Measurements from ENCODE around the gene KCNH8. TPM values are rescaled to one million over a fixed set of nuclear protein-coding genes. Genes with fewer than 3 reads are reported as not detected.

KCNH8 gene
- total and polyA plus RNA-seq, 2 experiments from 2014 or later = not detected

- Histone ChIP-seq H3K27me3 (replicated peaks; ENCODE audit: insufficient read depth) (no peaks in the 10 kb centered on the region), H3K9ac (no peak overlapping the region), H3F3A (ENCODE audit: insufficient read depth) (no peaks in the 10 kb centered on the region), H3K36me3 (ENCODE audit: low read depth) (no peaks in the 10 kb centered on the region), H2AFZ (no peak overlapping the region), H3K4me1 (ENCODE audit: insufficient read depth) (no peaks in the 10 kb centered on the region), H3K9me2 (ENCODE audit: insufficient read depth) (no peaks in the 10 kb centered on the region), H3K4me2 (ENCODE audit: unreplicated experiment) (no peak overlapping the region), H3K27ac (no peak overlapping the region), H4K20me1 (ENCODE audit: insufficient read depth) (no peaks in the 10 kb centered on the region), H3K4me3 (no peak overlapping the region), H3K9me3 (ENCODE audit: low read depth) (no peaks in the 10 kb centered on the region), H3K79me2 (ENCODE audit: insufficient read depth) (no peaks in the 10 kb centered on the region)
- no peak for DNase-seq
- WGBS, 2 experiments (ENCODE audit: low coverage in 1 of 2, low lambda C conversion rate in 2 of 2, missing lambda C conversion rate in 2 of 2) = 11 to 17% methylated on average over 2 of the region's 2 CpGs
- TF ChIP-seq EZH2phosphoT487 (IDR thresholded peaks at IDR 0.05; ENCODE audit: insufficient read depth, low read depth) = no peak
- TF ChIP-seq EZH2 (IDR thresholded peaks at IDR 0.05; ENCODE audit: insufficient read depth, poor library complexity, severe bottlenecking) = no peak
- in situ Hi-C loops (cut with MboI) = no loop called here
Measured at GRCh38 chr3:19159966-19160635, 11.8 kb downstream of the KCNH8 start.

GRCh38 chr3:19165654-19166053 is 17.3 kb downstream of the KCNH8 start:
- H4K20me1 ChIP-seq (ENCODE audit: insufficient read depth) = no peaks in the 10 kb centered on the region
- H3K27ac ChIP-seq = no peak overlapping the region
- H3K9me3 ChIP-seq (ENCODE audit: low read depth) = no peaks in the 10 kb centered on the region
- TF ChIP-seq EZH2 (IDR thresholded peaks at IDR 0.05; ENCODE audit: insufficient read depth, poor library complexity, severe bottlenecking) = no peak
- H3K9me2 ChIP-seq (ENCODE audit: insufficient read depth) = no peaks in the 10 kb centered on the region
- no peak overlapping the region for H3K4me2 ChIP-seq (ENCODE audit: unreplicated experiment)
- H3K36me3 ChIP-seq (ENCODE audit: low read depth) = no peaks in the 10 kb centered on the region
- no peaks in the 10 kb centered on the region for H3K4me1 ChIP-seq (ENCODE audit: insufficient read depth)
- no peak overlapping the region for H3K4me3 ChIP-seq
- no peak for DNase-seq
- in situ Hi-C loops (cut with MboI) = no loop called here
- H3K79me2 ChIP-seq (ENCODE audit: insufficient read depth) = no peaks in the 10 kb centered on the region
- no peaks in the 10 kb centered on the region for H3F3A ChIP-seq (ENCODE audit: insufficient read depth)
- no peaks in the 10 kb centered on the region for H3K27me3 ChIP-seq (replicated peaks; ENCODE audit: insufficient read depth)
- WGBS, 2 experiments (ENCODE audit: low coverage in 1 of 2, low lambda C conversion rate in 2 of 2, missing lambda C conversion rate in 2 of 2) = 12 to 14% methylated on average over 2 of the region's 2 CpGs
- H2AFZ ChIP-seq = no peak overlapping the region
- no peak overlapping the region for H3K9ac ChIP-seq

- H3F3A ChIP-seq (ENCODE audit: insufficient read depth) = no peaks in the 10 kb centered on the region
- H3K9me3 ChIP-seq (ENCODE audit: low read depth) = no peaks in the 10 kb centered on the region
- in situ Hi-C loops (cut with MboI) = no loop called here
- H3K4me2 ChIP-seq (ENCODE audit: unreplicated experiment) = no peak overlapping the region
- H3K27ac ChIP-seq = no peak overlapping the region
- no peaks in the 10 kb centered on the region for H3K9me2 ChIP-seq (ENCODE audit: insufficient read depth)
- no peak overlapping the region for H3K4me3 ChIP-seq
- no peaks in the 10 kb centered on the region for H3K27me3 ChIP-seq (replicated peaks; ENCODE audit: insufficient read depth)
- WGBS, 2 experiments (ENCODE audit: low coverage in 1 of 2, low lambda C conversion rate in 2 of 2, missing lambda C conversion rate in 2 of 2) = 23 to 31% methylated on average over 2 of the region's 2 CpGs
- DNase-seq = no peak
- no peaks in the 10 kb centered on the region for H4K20me1 ChIP-seq (ENCODE audit: insufficient read depth)
- H3K4me1 ChIP-seq (ENCODE audit: insufficient read depth) = no peaks in the 10 kb centered on the region
- H2AFZ ChIP-seq = no peak overlapping the region
- no peaks in the 10 kb centered on the region for H3K36me3 ChIP-seq (ENCODE audit: low read depth)
- no peak for TF ChIP-seq EZH2phosphoT487 (IDR thresholded peaks at IDR 0.05; ENCODE audit: insufficient read depth, low read depth)
- no peak for TF ChIP-seq EZH2 (IDR thresholded peaks at IDR 0.05; ENCODE audit: insufficient read depth, poor library complexity, severe bottlenecking)
- H3K79me2 ChIP-seq (ENCODE audit: insufficient read depth) = no peaks in the 10 kb centered on the region
- H3K9ac ChIP-seq = no peak overlapping the region
Measured at GRCh38 chr3:19171794-19172193, 23.5 kb downstream of the KCNH8 start.

GRCh38 chr3:19173945-19174344 is 25.6 kb downstream of the KCNH8 start:
- Histone ChIP-seq H2AFZ (no peak overlapping the region), H3K79me2 (ENCODE audit: insufficient read depth) (no peaks in the 10 kb centered on the region), H3K27me3 (replicated peaks; ENCODE audit: insufficient read depth) (no peaks in the 10 kb centered on the region), H3K36me3 (ENCODE audit: low read depth) (no peaks in the 10 kb centered on the region), H3K4me2 (ENCODE audit: unreplicated experiment) (no peak overlapping the region), H3K4me3 (no peak overlapping the region), H3K27ac (no peak overlapping the region), H4K20me1 (ENCODE audit: insufficient read depth) (no peaks in the 10 kb centered on the region), H3K9ac (no peak overlapping the region), H3F3A (ENCODE audit: insufficient read depth) (no peaks in the 10 kb centered on the region), H3K4me1 (ENCODE audit: insufficient read depth) (no peaks in the 10 kb centered on the region), H3K9me2 (ENCODE audit: insufficient read depth) (no peaks in the 10 kb centered on the region), H3K9me3 (ENCODE audit: low read depth) (no peaks in the 10 kb centered on the region)
- no peak for DNase-seq
- in situ Hi-C loops (cut with MboI) = no loop called here
- TF ChIP-seq EZH2 (IDR thresholded peaks at IDR 0.05; ENCODE audit: insufficient read depth, poor library complexity, severe bottlenecking) (no peak), EZH2phosphoT487 (IDR thresholded peaks at IDR 0.05; ENCODE audit: insufficient read depth, low read depth) (no peak)
- 8 to 13% methylated on average over 1 of the region's 1 CpG for WGBS, 2 experiments (ENCODE audit: low coverage in 1 of 2, low lambda C conversion rate in 2 of 2, missing lambda C conversion rate in 2 of 2)

- Histone ChIP-seq H4K20me1 (ENCODE audit: insufficient read depth) (no peaks in the 10 kb centered on the region), H3K9me2 (ENCODE audit: insufficient read depth) (no peaks in the 10 kb centered on the region), H2AFZ (no peak overlapping the region), H3K36me3 (ENCODE audit: low read depth) (no peaks in the 10 kb centered on the region), H3K27me3 (replicated peaks; ENCODE audit: insufficient read depth) (no peaks in the 10 kb centered on the region), H3K9ac (no peak overlapping the region), H3K27ac (no peak overlapping the region), H3F3A (ENCODE audit: insufficient read depth) (no peaks in the 10 kb centered on the region), H3K4me2 (ENCODE audit: unreplicated experiment) (no peak overlapping the region), H3K4me1 (ENCODE audit: insufficient read depth) (no peaks in the 10 kb centered on the region), H3K79me2 (ENCODE audit: insufficient read depth) (no peaks in the 10 kb centered on the region), H3K9me3 (ENCODE audit: low read depth) (no peaks in the 10 kb centered on the region), H3K4me3 (no peak overlapping the region)
- in situ Hi-C loops (cut with MboI) = no loop called here
- TF ChIP-seq EZH2phosphoT487 (IDR thresholded peaks at IDR 0.05; ENCODE audit: insufficient read depth, low read depth) (no peak), EZH2 (IDR thresholded peaks at IDR 0.05; ENCODE audit: insufficient read depth, poor library complexity, severe bottlenecking) (no peak)
- 33% methylated on average over 5 of the region's 5 CpGs for WGBS, 2 experiments (ENCODE audit: low coverage in 1 of 2, low lambda C conversion rate in 2 of 2, missing lambda C conversion rate in 2 of 2)
- no peak for DNase-seq
Measured at GRCh38 chr3:19183584-19183983, 35.3 kb downstream of the KCNH8 start.
